GM12873 (cell line): ENCODE measurements around the gene ZNF185.

Experiments used
- CTCF ChIP-seq: IDR thresholded peaks from 2 replicates; pipeline ENCODE4 v1.5.1; 2012; ENCODE audit warnings: low read depth, mild to moderate bottlenecking, moderate library complexity, low read length, control low read depth; ENCODE audit not compliant: insufficient read depth; ENCODE audit errors: missing control alignments

The ZNF185 gene

DNA sequence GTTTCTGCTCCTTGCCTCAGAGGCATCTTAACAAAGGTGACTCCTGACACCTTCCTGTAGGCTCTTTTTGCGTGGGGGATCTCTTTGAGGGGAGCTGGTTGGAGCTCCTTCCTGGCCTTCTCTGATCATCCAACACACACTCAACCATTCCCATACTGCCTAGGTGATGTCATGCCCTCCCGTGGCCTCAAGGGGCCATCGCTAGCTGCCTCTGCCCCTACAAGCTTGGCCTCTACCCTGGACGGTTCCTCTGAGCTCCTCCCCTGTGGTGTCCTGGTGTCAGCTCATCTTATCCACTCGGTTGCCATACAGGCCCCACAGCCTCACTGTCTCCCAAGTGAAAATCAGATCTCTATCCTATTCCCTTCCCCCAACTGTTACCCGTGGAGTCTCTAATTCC, 13.7 kb upstream of the ZNF185 start:
- TF ChIP-seq CTCF, result no peak

DNA sequence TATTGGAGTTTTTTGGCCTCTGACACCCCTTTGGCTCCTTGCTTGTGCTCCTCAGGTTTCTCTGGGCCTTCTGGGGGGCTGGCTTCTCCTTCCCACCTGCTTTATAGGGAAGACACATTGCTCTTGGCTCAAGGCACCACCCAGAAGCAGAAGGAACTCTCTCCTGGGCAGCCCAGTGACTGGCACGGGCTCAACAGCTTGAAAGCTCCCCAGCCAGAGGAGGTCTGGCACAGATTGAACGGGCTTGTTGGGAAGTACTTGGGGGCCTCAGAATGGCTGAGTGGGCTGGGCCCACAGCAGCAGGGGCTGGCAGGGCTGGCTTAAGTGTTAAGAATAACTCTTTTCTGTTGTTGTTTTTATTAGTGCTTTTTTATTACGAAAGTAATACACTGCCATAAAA, 11.2 kb upstream of the ZNF185 start:
- TF ChIP-seq CTCF, result no peak

DNA sequence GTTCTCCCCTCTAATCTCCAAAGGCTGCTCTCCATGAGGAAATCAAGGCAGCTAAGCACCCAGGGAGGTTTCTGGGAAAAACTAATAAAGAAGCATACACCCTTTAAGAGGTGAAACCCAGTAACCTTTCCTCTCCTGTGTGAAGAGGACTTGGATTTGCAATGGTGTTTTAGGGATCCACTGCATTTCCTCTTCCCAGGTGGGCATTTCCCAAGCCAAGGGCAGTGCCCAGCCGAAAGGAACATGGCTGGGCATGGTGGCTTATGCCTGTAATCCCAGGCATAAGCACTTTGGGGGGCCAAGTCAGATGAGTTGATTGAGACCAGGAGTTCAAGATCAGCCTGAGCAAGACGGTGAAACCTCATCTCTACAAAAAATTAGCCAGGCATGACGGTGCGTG, 5.4 kb upstream of the ZNF185 start:
- TF ChIP-seq CTCF, result no peak

GRCh38 chrX:152892999-152893891, 4.6 kb upstream of the ZNF185 start:
- no peak for TF ChIP-seq CTCF

- no peak for TF ChIP-seq CTCF
Measured at GRCh38 chrX:152893980-152894610, 3.8 kb upstream of the ZNF185 start.

DNA sequence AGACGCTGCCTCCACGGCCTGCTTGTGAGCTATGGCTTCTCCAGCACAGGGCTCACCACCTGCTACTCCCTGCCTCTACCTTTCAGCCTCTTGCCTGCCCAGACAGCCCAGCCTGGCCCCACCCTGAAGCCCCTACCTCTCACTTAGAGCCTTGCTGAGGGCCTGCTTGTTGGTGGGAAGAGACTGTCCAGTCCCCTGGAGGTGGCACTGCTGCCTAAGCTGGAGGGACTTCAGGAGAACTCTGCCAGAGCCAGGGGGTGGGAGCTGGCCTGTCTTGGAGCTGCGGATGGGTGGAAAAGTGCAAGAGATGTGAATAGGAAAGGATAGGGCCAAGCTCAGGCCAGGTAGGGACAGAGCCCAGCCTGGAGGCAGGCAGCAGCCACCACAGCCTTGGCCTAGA, 2.7 kb upstream of the ZNF185 start:
- no peak for TF ChIP-seq CTCF

- no peak for TF ChIP-seq CTCF
Measured at GRCh38 chrX:152895724-152896420, 2.0 kb upstream of the ZNF185 start.
